A673 (cell line): ENCODE results near the gene PXN.

Source experiments
- CTCF ChIP-seq: fragments of 300-800, 200-600 bp; sonication (generic); conservative IDR thresholded peaks from 2 replicates; pipeline ENCODE4 v1.5.1; 2017; ENCODE audit warnings: low read depth, mild to moderate bottlenecking, antibody characterized with exemption, low read length, moderate library complexity, mixed read lengths
- EZH2 ChIP-seq: fragments of 200-600 bp; sonication (generic); IDR thresholded peaks from 2 replicates; pipeline ENCODE4 v1.6.1; 2017; ENCODE audit warnings: borderline replicate concordance, low read depth, mild to moderate bottlenecking, mixed read lengths, antibody characterized with exemption, low read length; ENCODE audit not compliant: poor library complexity, severe bottlenecking

- TF ChIP-seq EZH2 = no peak
- TF ChIP-seq CTCF = no peak
These were observed 53.2 kb downstream of the PXN start for GRCh38 chr12:120212301-120212700.
